A549 (cell line): ENCODE data around the gene TUBGCP6. TPM values are rescaled to one million over a fixed set of nuclear protein-coding genes. Genes with fewer than 3 reads are reported as not detected.
A peak's percentile ranks its signal among the peaks of the same experiment; 100 is the strongest.

Experiments
- ATAC-seq, 2 experiments: fragments of 200-7000 bp in 1 of 2; fragments of >200 bp in 1 of 2; cut with Nextera tagmentation in 1 of 2; cut with Tn5 transposase in 1 of 2; 3 replicates each; pipeline versions ENCODE4 v1.8.0 to v1.9.1; 2018 to 2020; ENCODE audit warnings: mild to moderate bottlenecking in 1 of 2, moderate library complexity in 1 of 2
- CTCF ChIA-PET: fragments of 300-600 bp; sonication (Branson Sonifier 250); formaldehyde crosslinking; extraction: SDS; loops from one replicate; lab custom pipeline; 2021; ENCODE audit warnings: antibody characterized with exemption, inconsistent platforms; lab: Yijun Ruan, JAX
- POLR2A ChIA-PET: fragments of 350-600 bp; formaldehyde crosslinking; extraction: SDS; loops from one replicate; lab custom pipeline; 2021; ENCODE audit warnings: antibody characterized with exemption, inconsistent platforms; lab: Yijun Ruan, JAX
- DNase-seq, 2 experiments: peaks; one replicate each; pipeline versions ENCODE4 v3.0.0 to v3.0.0-alpha.2; 2011 to 2016; ENCODE audit warnings: low read depth in 1 of 2, low spot score in 1 of 2
- FAIRE-seq: peaks from 2 replicates; lab custom pipeline; 2011; peaks lifted over from hg19 to GRCh38; lab: Jason Lieb, UNC
- H3K27ac ChIP-seq, 2 experiments: fragments of >200 bp; sonication (Bioruptor Twin); formaldehyde crosslinking; 3 replicates each; pipeline ENCODE4 v1.5.1; 2016 to 2017
- H3K4me1 ChIP-seq: fragments of >200 bp; sonication (Bioruptor Twin); formaldehyde crosslinking; 3 replicates; pipeline ENCODE4 v1.6.1; 2016
- H3K4me2 ChIP-seq: fragments of >200 bp; sonication (Bioruptor Twin); formaldehyde crosslinking; 3 replicates; pipeline ENCODE4 v1.6.1; 2016
- H3K4me3 ChIP-seq: fragments of >200 bp; sonication (Bioruptor Twin); formaldehyde crosslinking; 3 replicates; pipeline ENCODE4 v1.5.1; 2016
- H3K9me3 ChIP-seq: fragments of >200 bp; sonication (Bioruptor Twin); formaldehyde crosslinking; 3 replicates; pipeline ENCODE4 v1.6.1; 2016
- ATOH8 ChIP-seq: fragments of 250-450 bp; sonication (Bioruptor Pico); IDR thresholded peaks from 2 replicates; pipeline ENCODE4 v1.5.0; 2020; ENCODE audit warnings: low read depth, mild to moderate bottlenecking, moderate library complexity
- BCL3 ChIP-seq: fragments of >200 bp; sonication (Bioruptor Twin); formaldehyde crosslinking; IDR thresholded peaks from 3 replicates; pipeline ENCODE4 v1.6.1; 2016
- E2F6 ChIP-seq: IDR thresholded peaks from 2 replicates; pipeline ENCODE4 v1.6.1; 2012; ENCODE audit warnings: low read depth, borderline replicate concordance
- FOSB ChIP-seq: fragments of 250-450 bp; sonication (Bioruptor Pico); IDR thresholded peaks from 2 replicates; pipeline ENCODE4 v1.5.0; 2020; ENCODE audit warnings: mild to moderate bottlenecking, moderate library complexity
- FOXS1 ChIP-seq: fragments of 250-450 bp; sonication (Bioruptor Pico); IDR thresholded peaks from 2 replicates; pipeline ENCODE4 v1.5.0; 2020; ENCODE audit warnings: mild to moderate bottlenecking, moderate library complexity
- GATA3 ChIP-seq: IDR thresholded peaks from 2 replicates; pipeline ENCODE4 v1.6.1; 2012; ENCODE audit warnings: borderline replicate concordance
- HDAC2 ChIP-seq: fragments of 200-600 bp; sonication (generic); IDR thresholded peaks from 2 replicates; pipeline ENCODE4 v1.6.1; 2016
- HOXA7 ChIP-seq: fragments of 250-450 bp; sonication (Bioruptor Pico); IDR thresholded peaks from 2 replicates; pipeline ENCODE4 v1.5.0; 2020; ENCODE audit warnings: mild to moderate bottlenecking, moderate library complexity
- HOXB5 ChIP-seq: fragments of 250-450 bp; sonication (Bioruptor Pico); IDR thresholded peaks from 2 replicates; pipeline ENCODE4 v1.5.0; 2020; ENCODE audit warnings: mild to moderate bottlenecking, moderate library complexity
- KDM5A ChIP-seq: fragments of 200-600 bp; sonication (generic); IDR thresholded peaks from 2 replicates; pipeline ENCODE4 v1.6.1; 2016; ENCODE audit warnings: antibody characterized with exemption, mild to moderate bottlenecking
- MYC ChIP-seq: IDR thresholded peaks from 2 replicates; pipeline ENCODE4 v1.6.1; 2012; ENCODE audit warnings: mild to moderate bottlenecking, inconsistent platforms, low read length, improper control_type of control experiment, borderline replicate concordance
- PBX3 ChIP-seq: IDR thresholded peaks from 2 replicates; pipeline ENCODE4 v1.6.1; 2012
- PHF8 ChIP-seq: fragments of 200-600 bp; sonication (generic); IDR thresholded peaks from 2 replicates; pipeline ENCODE4 v1.6.1; 2016; ENCODE audit warnings: low read depth, mild to moderate bottlenecking, antibody characterized with exemption, moderate library complexity, borderline replicate concordance
- POLR2AphosphoS2 ChIP-seq: conservative IDR thresholded peaks from 2 replicates; pipeline ENCODE4 v1.6.1; 2012; ENCODE audit warnings: low read length, improper control_type of control experiment, inconsistent platforms
- RAD21 ChIP-seq, 2 experiments: fragments of >200 bp in 1 of 2; sonication (Bioruptor Twin) in 1 of 2; formaldehyde crosslinking in 1 of 2; IDR thresholded peaks in 1 of 2; conservative IDR thresholded peaks in 1 of 2; 2 replicates in 1 of 2; 3 replicates in 1 of 2; pipeline ENCODE4 v1.6.1; 2012 to 2018; ENCODE audit warnings: inconsistent platforms in 1 of 2
- RARB ChIP-seq: fragments of 250-450 bp; sonication (Bioruptor Pico); IDR thresholded peaks from 2 replicates; pipeline ENCODE4 v1.8.0; 2021; ENCODE audit warnings: mild to moderate bottlenecking, moderate library complexity
- REST ChIP-seq: fragments of 200-600 bp; sonication (generic); IDR thresholded peaks from 2 replicates; pipeline ENCODE4 v1.6.1; 2016; ENCODE audit warnings: antibody characterized with exemption, mild to moderate bottlenecking, moderate library complexity
- RFX5 ChIP-seq: fragments of 450-650 bp; IDR thresholded peaks from 2 replicates; pipeline ENCODE4 v1.7.1; 2014; ENCODE audit warnings: antibody characterized with exemption, mild to moderate bottlenecking, moderate library complexity
- SREBF2 ChIP-seq: fragments of 450-650 bp; IDR thresholded peaks from 2 replicates; pipeline ENCODE4 v1.6.1; 2014; ENCODE audit warnings: mild to moderate bottlenecking, moderate library complexity
- ZNF302 ChIP-seq: fragments of 250-450 bp; sonication (Bioruptor Pico); IDR thresholded peaks from 2 replicates; pipeline ENCODE4 v1.9.0; 2021; ENCODE audit warnings: inconsistent platforms, mild to moderate bottlenecking, moderate library complexity
- ZSCAN20 ChIP-seq: fragments of 250-450 bp; sonication (Bioruptor Pico); IDR thresholded peaks from 2 replicates; pipeline ENCODE4 v1.8.0; 2022; ENCODE audit warnings: mild to moderate bottlenecking, moderate library complexity
- WGBS: methylation state at CpG from one replicate; pipeline ENCODE4 v1.1.6; 2017; ENCODE audit errors: missing lambda C conversion rate; 5-methylcytosine and 5-hydroxymethylcytosine counted together
- polyA plus RNA-seq, 4 experiments: library from polyadenylated mRNA; depleted of rRNA in 3 of 4; stranded (reverse); fragments of >200 nt; fragmentation: RNase III in 1 of 4; extraction: RNeasy Plus Mini Kit Qiagen cat#74134 plus additional on column Dnase treatment in 1 of 4; gene quantifications; 2 replicates in 3 of 4; 3 replicates in 1 of 4; pipeline ENCODE4 v1.2.3, GENCODE V29; 2011 to 2017

Gene TUBGCP6
- polyA plus RNA-seq, 2 of the 4 experiments (the other 2 are of a cell fraction), result 6.5 to 14.2 TPM

GRCh38 chr22:50294319-50294656 lies 49.5 kb upstream of the TUBGCP6 start:
- H3K4me1 ChIP-seq, result peaks cover 48% of the 10 kb centered on the region
- FAIRE-seq (no peak), DNase-seq (no peak), ATAC-seq (peak; percentile 7 to 24; a peak in 4 of 6 replicates)
- H3K9me3 ChIP-seq, result no peaks in the 10 kb centered on the region
- POLR2A ChIA-PET, result interaction anchor here (0.6 to 2.4 kb wide), 2 partner anchors 11 to 180 kb away, joined by 6 to 11 read pairs; no protein-coding TSS in a partner anchor
- WGBS, result 50% methylated on average over 1 of the region's 5 CpGs
- H3K4me2 ChIP-seq, result peak overlapping the region; percentile 92
- CTCF ChIA-PET, result interaction anchor here (0.8 to 5.2 kb wide), 9 partner anchors 8 to 327 kb away, joined by 3 to 35 read pairs (median 4); partner anchors contain the start of gene DENND6B
- no peak overlapping the region; the same call in 2 of the 3 replicates for H3K4me3 ChIP-seq
- peak overlapping the region; percentile 92 to 94 for H3K27ac ChIP-seq
- TF ChIP-seq ZSCAN20 (CRISPR knock-in tag) (no peak), HOXA7 (CRISPR knock-in tag) (no peak), FOXS1 (CRISPR knock-in tag) (no peak), RARB (no peak), HDAC2 (no peak), MYC (no peak), PHF8 (no peak), SREBF2 (no peak), RFX5 (no peak), GATA3 (no peak), ZNF302 (no peak), KDM5A (no peak), FOSB (CRISPR knock-in tag) (no peak), HOXB5 (CRISPR knock-in tag) (no peak), POLR2AphosphoS2 (no peak)

- POLR2A ChIA-PET, result interaction anchor here (0.6 to 2.4 kb wide), 5 partner anchors 11 to 180 kb away, joined by 3 to 11 read pairs (median 3); no protein-coding TSS in a partner anchor
- ATAC-seq, result peak; percentile 71 to 84
- Histone ChIP-seq H3K4me1 (peaks cover 48% of the 10 kb centered on the region), H3K4me2 (peak overlapping the region; percentile 92), H3K4me3 (peak overlapping the region; percentile 35), H3K27ac (peak overlapping the region; percentile 92 to 94), H3K9me3 (no peaks in the 10 kb centered on the region)
- CTCF ChIA-PET, result interaction anchor here (0.8 to 5.2 kb wide), 11 partner anchors 9 to 327 kb away, joined by 3 to 35 read pairs (median 4); partner anchors contain the start of gene DENND6B
- 21% methylated on average over 3 of the region's 42 CpGs for WGBS
- peak in 1 of 2 experiments; percentile 62 for DNase-seq
- TF ChIP-seq FOSB (CRISPR knock-in tag) (no peak), PBX3 (0 out of 2 replicates have a peak, but pooled peaks have one; percentile 31), E2F6 (no peak), ATOH8 (CRISPR knock-in tag) (no peak), REST (no peak), BCL3 (no peak), RAD21 (conservative IDR thresholded peaks at IDR 0.05 in 1 of 2, IDR thresholded peaks at IDR 0.05 in 1 of 2) (no peak)
- no peak for FAIRE-seq
Observed at GRCh38 chr22:50293441-50294318, 48.9 kb upstream of the TUBGCP6 start.
